ENCODE measurements around the gene SMIM29.
"Not testable (repeated sequence)": the region's sequence is repeated elsewhere in the genome, so short reads cannot be mapped to it uniquely, and the experiment has no call there.

Gene SMIM29

DNA sequence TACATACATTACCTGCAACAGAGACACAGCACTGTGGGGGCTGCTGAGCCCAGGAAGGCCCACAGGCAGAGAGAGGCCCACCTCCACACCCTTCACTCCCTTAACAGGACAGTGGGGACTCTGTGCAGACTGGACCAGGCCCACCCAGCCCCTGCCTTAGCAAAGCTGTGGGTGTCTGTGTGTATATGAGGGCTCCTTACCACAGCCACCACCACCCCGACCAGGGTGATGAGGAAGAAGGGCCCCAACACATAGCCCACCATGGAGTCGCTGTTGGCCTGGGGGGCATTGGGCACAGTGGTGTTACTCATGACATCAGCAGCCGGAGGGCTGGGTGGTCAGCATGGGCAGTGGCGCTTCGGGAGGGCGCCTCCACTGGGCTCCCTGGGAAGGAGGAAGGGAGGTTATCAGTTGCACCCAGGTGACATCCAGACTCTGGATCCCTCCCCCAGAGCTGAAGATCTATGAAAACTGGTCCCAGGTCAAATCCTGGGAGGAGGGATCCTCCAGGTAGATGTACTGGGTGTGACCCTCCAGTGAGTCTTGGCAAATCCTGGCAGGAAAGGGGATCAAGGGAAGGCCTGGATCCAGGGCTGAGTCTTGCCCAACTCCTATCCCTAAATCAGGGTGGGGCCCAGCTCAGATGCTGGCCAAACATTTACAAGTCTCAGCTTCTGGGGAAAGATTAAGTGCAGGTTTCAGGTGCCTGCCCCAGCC, 1.2 kb downstream of the SMIM29 start:
- FAIRE-seq: no peak
- TF ChIP-seq, protein P1, sequence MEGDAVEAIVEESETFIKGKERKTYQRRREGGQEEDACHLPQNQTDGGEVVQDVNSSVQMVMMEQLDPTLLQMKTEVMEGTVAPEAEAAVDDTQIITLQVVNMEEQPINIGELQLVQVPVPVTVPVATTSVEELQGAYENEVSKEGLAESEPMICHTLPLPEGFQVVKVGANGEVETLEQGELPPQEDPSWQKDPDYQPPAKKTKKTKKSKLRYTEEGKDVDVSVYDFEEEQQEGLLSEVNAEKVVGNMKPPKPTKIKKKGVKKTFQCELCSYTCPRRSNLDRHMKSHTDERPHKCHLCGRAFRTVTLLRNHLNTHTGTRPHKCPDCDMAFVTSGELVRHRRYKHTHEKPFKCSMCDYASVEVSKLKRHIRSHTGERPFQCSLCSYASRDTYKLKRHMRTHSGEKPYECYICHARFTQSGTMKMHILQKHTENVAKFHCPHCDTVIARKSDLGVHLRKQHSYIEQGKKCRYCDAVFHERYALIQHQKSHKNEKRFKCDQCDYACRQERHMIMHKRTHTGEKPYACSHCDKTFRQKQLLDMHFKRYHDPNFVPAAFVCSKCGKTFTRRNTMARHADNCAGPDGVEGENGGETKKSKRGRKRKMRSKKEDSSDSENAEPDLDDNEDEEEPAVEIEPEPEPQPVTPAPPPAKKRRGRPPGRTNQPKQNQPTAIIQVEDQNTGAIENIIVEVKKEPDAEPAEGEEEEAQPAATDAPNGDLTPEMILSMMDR (IDR thresholded peaks at IDR 0.05; ENCODE audit: insufficient read depth, missing control alignments): no peak

DNA sequence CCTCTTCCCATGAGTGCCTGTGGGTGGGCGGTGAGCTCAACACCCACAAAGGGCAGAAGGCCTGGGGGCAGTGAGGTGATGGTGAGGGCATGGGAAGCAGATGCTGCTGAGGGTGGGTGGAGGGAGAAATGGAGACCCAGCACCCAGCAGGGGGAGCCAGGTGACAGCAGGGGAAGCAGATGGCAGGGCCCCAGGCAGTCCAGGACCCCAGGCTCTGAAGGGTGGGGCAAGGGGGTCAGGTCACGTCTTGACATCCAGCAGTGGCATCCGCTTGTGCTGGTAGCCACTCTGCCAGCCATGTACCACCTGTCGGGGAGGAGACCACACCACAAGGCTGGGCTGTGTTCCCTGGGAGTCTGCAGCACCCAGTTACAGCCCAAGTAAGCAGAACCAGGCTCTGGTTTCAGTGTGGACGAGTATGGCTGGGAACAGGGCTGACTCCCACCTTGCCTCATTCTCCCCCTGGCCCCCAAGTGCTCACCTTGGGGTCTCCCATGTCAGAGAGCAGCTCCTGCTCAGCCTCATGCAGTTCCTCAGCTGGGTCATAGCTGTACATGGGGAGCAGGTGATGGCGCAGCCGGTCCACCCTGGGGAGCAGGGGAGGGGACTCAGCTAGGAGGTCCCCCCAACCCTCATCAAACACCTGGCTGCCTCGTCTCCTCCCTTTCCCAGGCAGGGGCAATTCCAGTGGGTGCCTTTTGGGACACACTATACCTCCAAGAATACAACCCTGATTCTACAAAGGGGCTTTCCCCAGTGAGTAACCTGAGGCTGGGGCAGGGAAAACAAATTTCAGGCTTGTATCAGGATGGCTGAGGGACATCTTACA, 2.0 kb downstream of the SMIM29 start:
- no peak for DNase-seq (ENCODE audit: insufficient read length, low spot score)
- FAIRE-seq: no peak
- TF ChIP-seq, protein P1 (IDR thresholded peaks at IDR 0.05; ENCODE audit: insufficient read depth, missing control alignments): peak; percentile 49

More for the DNA sequence above, 1.2 kb downstream of the SMIM29 start:
- no peak for DNase-seq (ENCODE audit: insufficient read length, low spot score)

DNA sequence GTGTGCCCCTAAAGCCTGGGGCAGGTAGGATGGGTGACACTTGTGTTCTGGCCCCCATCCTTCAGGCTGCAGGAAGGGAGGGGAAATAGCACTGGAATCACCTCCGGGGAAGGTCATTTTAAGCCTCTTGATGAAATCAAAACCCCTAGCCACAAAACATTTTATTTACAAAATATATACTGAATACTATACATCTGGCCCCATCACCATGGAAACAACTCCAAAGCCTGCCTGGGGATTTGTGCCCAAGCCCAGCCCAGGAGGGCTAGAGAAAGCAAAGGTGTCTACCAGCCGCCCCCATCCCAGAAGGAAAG, 2.6 kb downstream of the SMIM29 start:
- DNase-seq (ENCODE audit: insufficient read length, low spot score) (no peak), FAIRE-seq (no peak)
- TF ChIP-seq, protein P1 (IDR thresholded peaks at IDR 0.05; ENCODE audit: insufficient read depth, missing control alignments): no peak

DNA sequence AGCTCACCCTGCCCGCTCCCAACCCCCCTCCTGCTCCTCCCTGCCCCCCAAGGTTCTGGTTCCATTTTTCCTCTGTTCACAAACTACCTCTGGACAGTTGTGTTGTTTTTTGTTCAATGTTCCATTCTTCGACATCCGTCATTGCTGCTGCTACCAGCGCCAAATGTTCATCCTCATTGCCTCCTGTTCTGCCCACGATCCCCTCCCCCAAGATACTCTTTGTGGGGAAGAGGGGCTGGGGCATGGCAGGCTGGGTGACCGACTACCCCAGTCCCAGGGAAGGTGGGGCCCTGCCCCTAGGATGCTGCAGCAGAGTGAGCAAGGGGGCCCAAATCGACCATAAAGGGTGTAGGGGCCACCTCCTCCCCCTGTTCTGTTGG, 3.1 kb downstream of the SMIM29 start:
- not testable (repeated sequence) for FAIRE-seq; DNase-seq (ENCODE audit: insufficient read length, low spot score)

DNA sequence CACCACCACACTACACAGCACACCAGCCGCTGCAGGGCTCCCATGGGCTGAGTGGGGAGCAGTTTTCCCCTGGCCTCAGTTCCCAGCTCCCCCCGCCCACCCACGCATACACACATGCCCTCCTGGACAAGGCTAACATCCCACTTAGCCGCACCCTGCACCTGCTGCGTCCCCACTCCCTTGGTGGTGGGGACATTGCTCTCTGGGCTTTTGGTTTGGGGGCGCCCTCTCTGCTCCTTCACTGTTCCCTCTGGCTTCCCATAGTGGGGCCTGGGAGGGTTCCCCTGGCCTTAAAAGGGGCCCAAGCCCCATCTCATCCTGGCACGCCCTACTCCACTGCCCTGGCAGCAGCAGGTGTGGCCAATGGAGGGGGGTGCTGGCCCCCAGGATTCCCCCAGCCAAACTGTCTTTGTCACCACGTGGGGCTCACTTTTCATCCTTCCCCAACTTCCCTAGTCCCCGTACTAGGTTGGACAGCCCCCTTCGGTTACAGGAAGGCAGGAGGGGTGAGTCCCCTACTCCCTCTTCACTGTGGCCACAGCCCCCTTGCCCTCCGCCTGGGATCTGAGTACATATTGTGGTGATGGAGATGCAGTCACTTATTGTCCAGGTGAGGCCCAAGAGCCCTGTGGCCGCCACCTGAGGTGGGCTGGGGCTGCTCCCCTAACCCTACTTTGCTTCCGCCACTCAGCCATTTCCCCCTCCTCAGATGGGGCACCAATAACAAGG, 3.6 kb downstream of the SMIM29 start:
- not testable (repeated sequence) for DNase-seq (ENCODE audit: insufficient read length, low spot score); FAIRE-seq

DNA sequence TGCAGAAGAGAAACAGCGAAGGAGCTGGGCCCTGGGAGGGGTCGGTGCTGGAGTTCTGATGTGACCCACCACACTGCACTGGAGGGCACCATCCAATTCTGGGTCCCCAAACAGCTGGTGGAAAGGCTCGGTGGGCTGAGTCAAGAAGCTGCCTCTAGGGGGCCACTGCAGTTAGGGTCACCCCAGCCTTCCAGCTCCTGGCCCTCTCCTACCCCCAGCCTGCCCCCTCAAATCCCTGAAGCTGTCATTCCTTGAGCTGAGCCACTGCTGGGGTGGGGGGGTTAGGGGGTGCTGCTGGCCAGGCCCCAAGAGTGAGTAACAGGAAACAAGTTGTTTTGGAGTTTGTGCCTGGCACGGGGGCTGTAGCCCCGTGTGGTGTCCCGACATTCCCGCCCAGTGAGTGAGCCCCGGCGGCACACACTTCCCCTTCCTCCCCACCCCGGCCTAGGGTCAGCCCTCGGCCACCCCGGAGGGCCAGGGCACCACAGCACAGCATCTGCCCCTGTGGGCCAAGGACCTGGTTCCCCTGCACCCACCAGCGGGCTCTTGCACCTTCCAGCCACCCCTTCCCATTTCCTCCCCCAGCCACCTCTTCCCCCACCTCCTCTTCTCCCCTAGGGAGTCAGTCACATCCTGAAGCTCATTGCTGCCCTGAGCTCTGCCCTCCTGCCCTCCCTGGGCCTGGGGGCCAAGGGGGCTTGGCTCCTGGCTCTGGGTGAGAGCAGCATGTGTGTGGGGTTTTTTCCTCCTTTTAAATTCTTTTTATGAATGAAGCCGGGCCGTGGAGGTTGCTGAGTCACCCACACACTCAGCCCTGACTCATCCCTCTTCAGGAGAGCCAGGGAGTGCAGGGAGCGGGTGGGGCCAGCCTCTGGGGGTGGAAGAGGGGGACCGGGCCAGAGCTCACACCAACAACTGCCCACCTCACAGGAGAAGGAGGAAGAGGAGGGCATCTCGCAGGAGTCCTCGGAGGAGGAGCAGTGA, 4.6 kb downstream of the SMIM29 start:
- TF ChIP-seq, protein P1 (IDR thresholded peaks at IDR 0.05; ENCODE audit: insufficient read depth, missing control alignments): peak; percentile 11
- FAIRE-seq (no peak), DNase-seq (ENCODE audit: insufficient read length, low spot score) (no peak)

DNA sequence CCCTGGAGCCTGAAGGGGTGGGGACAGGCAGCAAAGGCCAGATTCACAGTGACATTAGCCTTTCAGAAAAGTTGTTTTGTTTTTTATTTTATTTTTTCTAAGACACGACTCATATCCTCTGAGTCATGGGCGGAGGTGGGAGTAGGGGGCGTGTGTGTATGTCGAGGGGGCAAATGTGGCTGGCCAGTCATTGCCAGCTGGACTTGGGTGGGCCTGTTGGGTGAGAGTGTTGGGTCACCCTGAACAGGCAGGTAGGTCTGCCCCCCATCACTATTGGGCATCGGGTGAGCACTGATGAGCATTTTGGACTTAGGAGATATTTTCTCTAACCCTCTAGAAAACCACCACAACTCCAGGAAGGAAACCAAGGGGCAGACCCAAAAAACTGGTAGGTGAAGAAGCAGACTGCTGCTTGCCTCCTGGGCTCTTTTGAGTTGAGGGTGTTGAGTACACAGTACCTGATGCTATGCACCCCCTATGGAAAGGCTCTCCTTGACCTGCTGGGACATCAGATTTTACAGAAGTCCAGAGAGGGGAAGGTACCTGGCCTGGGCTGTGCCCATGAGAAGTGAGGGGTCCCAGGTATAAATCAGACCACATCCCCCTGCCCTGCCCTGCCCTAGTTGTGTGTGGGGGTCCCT, 5.6 kb downstream of the SMIM29 start:
- no peak for FAIRE-seq
- DNase-seq (ENCODE audit: insufficient read length, low spot score): no peak
- TF ChIP-seq, protein P1 (IDR thresholded peaks at IDR 0.05; ENCODE audit: insufficient read depth, missing control alignments): no peak
